HG02678 (cell line): ENCODE data around the gene RSAD1.

Experiments used
- ATAC-seq: cut with Tn5 transposase; IDR thresholded peaks from one replicate; pipeline ENCODE4 v1.9.1; 2021; ENCODE audit warnings: mild to moderate bottlenecking, moderate library complexity; ENCODE audit not compliant: unreplicated experiment

The RSAD1 gene

GRCh38 chr17:50517011-50517410, 38.4 kb downstream of the RSAD1 start:
- no peak for ATAC-seq

- no peak for ATAC-seq
Measured at GRCh38 chr17:50517504-50518383, 39.1 kb downstream of the RSAD1 start.

GRCh38 chr17:50518384-50519023, 39.8 kb downstream of the RSAD1 start:
- no peak for ATAC-seq

DNA sequence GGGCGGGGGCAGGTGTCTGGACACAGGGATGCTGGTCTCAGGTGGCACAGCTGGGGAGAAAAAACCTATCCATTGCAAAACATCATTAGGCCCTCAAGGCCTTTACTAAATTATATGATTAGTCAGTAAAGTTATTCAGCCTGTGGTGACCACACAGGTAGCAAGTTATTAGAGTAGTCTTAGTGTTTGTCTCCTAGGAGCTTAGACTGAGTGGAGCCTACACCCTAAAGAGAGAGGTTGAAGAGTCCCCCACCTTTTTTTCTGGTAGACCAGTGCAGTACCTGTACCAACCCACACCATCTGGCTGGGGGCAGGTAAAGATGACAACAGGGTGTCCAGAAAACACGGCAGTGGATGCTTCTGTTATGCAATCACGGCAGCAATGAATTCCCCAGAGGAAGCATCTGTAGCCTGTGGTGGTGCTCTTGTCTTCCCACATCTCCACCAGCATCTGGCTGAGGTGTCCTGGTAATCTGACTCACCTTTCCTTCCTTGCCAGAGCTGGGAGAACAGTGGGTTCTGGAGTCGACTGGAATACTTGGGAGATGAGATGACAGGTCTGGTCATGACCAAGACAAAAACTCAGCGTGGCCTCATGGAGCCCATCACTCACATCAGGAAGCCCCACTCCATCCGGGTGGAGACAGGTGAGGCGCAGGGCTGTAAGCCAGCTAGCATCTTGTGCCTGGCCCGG, 40.6 kb downstream of the RSAD1 start:
- ATAC-seq = no peak

- no peak for ATAC-seq
Measured at GRCh38 chr17:50520483-50520882, 41.8 kb downstream of the RSAD1 start.

- no peak for ATAC-seq
Measured at GRCh38 chr17:50521514-50521913, 42.9 kb downstream of the RSAD1 start.

- no peak for ATAC-seq
Measured at GRCh38 chr17:50522766-50523165, 44.1 kb downstream of the RSAD1 start.

DNA sequence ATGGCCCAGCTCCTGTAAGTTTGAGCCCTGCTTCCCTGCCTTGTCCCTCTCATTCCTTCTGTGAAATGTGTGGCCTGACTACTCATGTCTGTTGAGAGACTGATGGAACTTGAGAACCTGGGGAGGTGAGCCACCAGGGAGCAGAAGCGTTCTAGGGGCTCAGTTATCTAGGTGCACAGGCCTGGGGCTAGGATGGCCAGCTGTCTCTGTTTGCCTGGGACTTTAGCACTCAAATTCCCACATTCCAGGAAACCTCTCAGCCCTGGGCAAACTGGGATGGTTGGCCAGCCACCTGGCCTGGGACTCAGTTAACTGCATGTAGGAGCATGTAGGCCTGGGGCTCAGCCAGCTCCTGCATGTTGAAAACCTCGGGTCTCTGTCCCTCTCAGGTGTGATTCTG, 44.5 kb downstream of the RSAD1 start:
- ATAC-seq = no peak

GRCh38 chr17:50524838-50525237, 46.2 kb downstream of the RSAD1 start:
- ATAC-seq = no peak

- ATAC-seq = no peak
Measured at GRCh38 chr17:50527155-50527762, 48.6 kb downstream of the RSAD1 start.

- no peak for ATAC-seq
Measured at GRCh38 chr17:50527949-50528474, 49.4 kb downstream of the RSAD1 start.

DNA sequence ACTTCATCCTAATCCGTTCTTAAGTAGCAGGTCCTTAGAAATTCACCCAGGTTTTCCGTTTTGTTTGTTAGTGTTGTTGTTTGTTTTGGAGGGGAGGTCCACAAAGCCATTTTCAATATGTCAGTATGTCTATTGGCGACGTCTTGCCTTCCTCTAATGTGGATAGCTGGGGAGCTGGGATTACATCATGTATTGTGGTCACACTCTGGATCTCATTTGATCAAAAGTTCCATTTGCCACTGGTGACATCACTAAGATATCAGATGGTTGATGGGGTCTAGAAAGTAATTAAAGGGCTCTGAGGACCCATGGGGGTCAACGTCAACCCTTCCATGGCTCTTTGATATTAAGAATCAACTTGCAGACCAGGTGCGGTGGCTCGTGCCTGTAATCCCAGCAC, 51.2 kb downstream of the RSAD1 start:
- ATAC-seq = no peak

- no peak for ATAC-seq
Measured at GRCh38 chr17:50531428-50532025, 52.9 kb downstream of the RSAD1 start.

DNA sequence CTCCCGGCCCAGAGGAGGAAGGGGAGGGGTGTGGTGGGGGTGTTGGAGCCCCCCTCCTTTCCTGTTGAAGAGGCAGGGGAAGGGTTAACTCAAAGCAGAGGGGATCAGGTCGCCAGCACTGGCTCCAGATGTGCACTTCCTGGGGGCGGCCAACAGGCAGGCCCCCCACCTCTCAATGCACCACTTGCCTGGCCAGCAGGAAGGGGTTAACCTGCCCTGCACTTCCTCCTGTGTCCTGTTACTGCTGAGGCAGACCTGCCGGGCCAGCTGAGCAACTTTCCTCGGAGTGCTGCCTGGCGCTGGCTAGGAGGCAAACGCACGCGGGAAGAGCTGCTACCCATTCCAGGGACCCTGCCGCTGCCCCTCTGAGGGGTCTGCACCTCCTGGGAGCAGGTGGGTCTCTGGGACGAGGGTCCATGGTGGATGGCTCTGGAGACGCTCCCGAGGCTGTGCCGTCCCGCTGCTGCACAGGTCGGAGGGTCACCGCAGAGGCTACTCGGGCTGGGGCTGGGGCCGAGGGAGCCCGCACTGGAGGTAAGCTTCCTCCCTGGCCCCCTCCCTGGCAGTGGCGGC, 53.9 kb downstream of the RSAD1 start, which contains the start of gene EPN3:
TSS of gene EPN3 (plus strand) at position 284 of the 573 bp plus-strand sequence. CDS start 3,822 bp downstream, outside the sequence.
- ATAC-seq = no peak

DNA sequence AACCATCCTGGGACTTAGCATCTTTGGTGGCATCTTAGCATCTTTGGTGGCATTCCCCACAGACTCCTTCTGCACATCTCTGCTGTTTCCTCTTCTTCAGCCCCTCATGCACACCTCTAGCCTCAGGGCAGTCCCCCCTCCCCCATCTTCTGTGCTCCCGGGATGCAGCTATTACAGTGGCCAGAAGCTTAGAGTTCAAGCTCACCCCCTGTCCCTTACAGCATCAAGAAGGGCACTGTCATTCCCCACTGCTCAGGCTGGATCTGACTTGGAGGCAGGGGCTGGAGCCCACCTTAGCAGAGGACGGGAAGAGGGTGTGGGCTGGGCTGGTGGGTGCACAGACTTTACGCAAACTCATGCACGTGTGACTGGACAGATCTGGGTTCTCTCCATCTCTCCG, 54.5 kb downstream of the RSAD1 start:
- no peak for ATAC-seq

GRCh38 chr17:50533720-50534148, 55.1 kb downstream of the RSAD1 start:
- no peak for ATAC-seq

DNA sequence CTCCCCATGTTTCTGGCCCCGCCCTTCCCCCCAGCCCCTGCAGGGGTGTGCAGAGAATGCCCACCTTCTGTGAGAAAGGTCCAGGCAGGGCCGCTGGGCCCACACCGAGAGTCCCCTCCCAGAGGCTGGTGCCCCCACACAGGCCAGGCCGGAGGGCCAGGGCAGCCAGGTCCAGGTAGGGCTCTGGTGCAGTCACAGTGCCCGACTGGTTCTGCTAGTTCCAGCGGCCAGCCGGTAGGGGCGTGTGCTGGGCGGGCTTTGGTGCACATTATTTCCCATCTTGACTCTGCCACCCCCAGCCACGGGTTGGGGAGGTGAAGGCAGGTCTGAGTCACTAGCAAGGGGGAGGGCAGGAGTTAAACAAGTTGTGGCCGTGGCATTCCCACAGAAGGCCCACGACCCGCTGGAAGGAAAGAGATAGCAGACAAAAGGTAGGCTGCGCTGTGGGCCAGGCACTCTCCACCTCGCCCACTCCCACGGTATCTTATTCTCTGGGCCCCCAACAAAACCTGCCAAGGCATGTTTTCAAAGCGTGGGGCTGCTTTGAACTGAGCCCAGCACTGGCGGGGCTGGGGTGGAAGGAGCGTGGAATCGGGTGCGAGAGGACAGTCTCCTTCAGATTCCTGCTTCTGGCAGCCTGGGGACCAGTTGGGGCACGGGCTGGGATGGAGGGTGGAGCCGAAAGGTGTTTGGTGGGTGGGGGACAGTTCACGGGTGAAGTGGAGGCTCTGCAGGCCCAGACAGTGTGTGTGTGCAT, 55.7 kb downstream of the RSAD1 start:
- ATAC-seq = no peak

DNA sequence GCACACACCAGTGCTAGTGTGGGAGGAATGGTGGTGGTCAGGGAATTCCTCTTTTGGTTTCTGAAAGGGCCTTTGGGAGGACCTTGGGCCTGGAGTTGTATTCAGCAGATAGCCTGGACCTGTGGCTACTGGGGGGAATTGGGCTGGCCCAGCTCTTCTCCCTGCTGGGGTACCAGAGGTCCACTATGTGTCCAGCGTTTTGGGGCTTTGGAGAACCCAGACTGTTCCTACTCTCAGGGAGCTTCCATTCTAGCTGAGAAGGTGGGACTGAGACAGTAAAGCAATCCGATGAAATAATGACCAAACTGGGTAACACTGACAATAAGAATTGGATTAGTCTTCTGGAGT, 56.3 kb downstream of the RSAD1 start:
- no peak for ATAC-seq

DNA sequence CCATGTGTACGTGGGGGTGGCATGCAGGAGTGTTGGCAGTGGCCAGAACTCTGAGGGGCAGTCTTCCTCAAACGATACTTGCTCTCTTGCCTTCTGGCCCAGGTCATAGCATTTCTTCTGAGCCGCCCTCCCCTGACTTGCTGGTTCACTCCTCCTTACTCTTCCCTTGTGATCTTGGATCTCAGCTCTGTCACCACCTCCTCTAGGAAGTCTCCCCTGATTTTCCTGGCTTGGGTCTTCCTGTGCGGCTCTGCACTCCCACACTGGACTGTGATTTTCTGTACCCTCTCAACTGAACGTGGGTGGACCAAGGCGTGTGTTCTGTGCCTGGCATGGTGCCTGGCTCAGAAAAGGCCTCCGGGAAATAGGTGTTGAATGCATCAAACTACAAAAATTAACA, 56.7 kb downstream of the RSAD1 start:
- ATAC-seq = no peak
